Chondrocyte (in vitro differentiated cells): ENCODE measurements around the gene SHOC2. TPM values are rescaled to one million over a fixed set of nuclear protein-coding genes. Genes with fewer than 3 reads are reported as not detected.

Experiments
- DNase-seq: peaks from one replicate; pipeline ENCODE4 v3.0.0; 2021; ENCODE audit warnings: mixed read lengths, low spot score
- H3K27ac Mint-ChIP-seq: one replicate; pipeline ENCODE4 v1.8.0; 2021; ENCODE audit warnings: mild to moderate bottlenecking, moderate library complexity, mixed read lengths; ENCODE audit not compliant: unreplicated experiment
- H3K27me3 Mint-ChIP-seq: 2 replicates; pipeline ENCODE4 v1.8.0; 2021; ENCODE audit warnings: low read depth, mixed read lengths
- H3K36me3 Mint-ChIP-seq: 2 replicates; pipeline ENCODE4 v1.8.0; 2021; ENCODE audit warnings: low read depth, mixed read lengths
- H3K4me1 Mint-ChIP-seq: 2 replicates; pipeline ENCODE4 v1.8.0; 2021; ENCODE audit warnings: low read depth, mild to moderate bottlenecking, mixed read lengths
- H3K4me3 Mint-ChIP-seq: one replicate; pipeline ENCODE4 v1.8.0; 2021; ENCODE audit warnings: mild to moderate bottlenecking, moderate library complexity, mixed read lengths; ENCODE audit not compliant: unreplicated experiment
- H3K9me3 Mint-ChIP-seq: 2 replicates; pipeline ENCODE4 v1.8.0; 2021; ENCODE audit warnings: low read depth, mixed read lengths
- CTCF ChIP-seq: fragments of 200-600 bp; sonication (generic); IDR thresholded peaks from 2 replicates; pipeline ENCODE4 v1.5.0; 2021; ENCODE audit warnings: antibody characterized with exemption, mild to moderate bottlenecking, moderate library complexity
- total RNA-seq: library from RNA; stranded (reverse); gene quantifications from 3 replicates; pipeline ENCODE4 v1.2.1, GENCODE V29; 2021

The SHOC2 gene
- total RNA-seq, 1 donor from 2014 or later = 65.9 TPM

- TF ChIP-seq CTCF = no peak
- no peak for DNase-seq
- no peaks in the 10 kb centered on the region for H3K9me3 Mint-ChIP-seq
- no peak overlapping the region for H3K4me3 Mint-ChIP-seq
- H3K27ac Mint-ChIP-seq = no peak overlapping the region
- peaks cover 15% of the 10 kb centered on the region for H3K4me1 Mint-ChIP-seq
- H3K36me3 Mint-ChIP-seq = peaks cover 26% of the 10 kb centered on the region
- H3K27me3 Mint-ChIP-seq = no peaks in the 10 kb centered on the region
Observed at GRCh38 chr10:110892602-110893288, 26.7 kb upstream of the SHOC2 start.

- TF ChIP-seq CTCF = peak; percentile 87
- Mint-ChIP-seq H3K27ac (peak overlapping the region; percentile 55), H3K4me1 (peaks cover 23% of the 10 kb centered on the region), H3K9me3 (no peaks in the 10 kb centered on the region), H3K4me3 (no peak overlapping the region), H3K27me3 (no peaks in the 10 kb centered on the region), H3K36me3 (peaks cover 29% of the 10 kb centered on the region)
- no peak for DNase-seq
Observed at GRCh38 chr10:110893559-110894179, 25.7 kb upstream of the SHOC2 start.

- Mint-ChIP-seq H3K27ac (no peak overlapping the region), H3K4me1 (peaks cover 32% of the 10 kb centered on the region), H3K9me3 (no peaks in the 10 kb centered on the region), H3K4me3 (no peak overlapping the region), H3K27me3 (no peaks in the 10 kb centered on the region), H3K36me3 (peaks cover 22% of the 10 kb centered on the region)
- DNase-seq = no peak
- no peak for TF ChIP-seq CTCF
Observed at GRCh38 chr10:110897184-110897583, 22.2 kb upstream of the SHOC2 start.

- Mint-ChIP-seq H3K36me3 (peaks cover 28% of the 10 kb centered on the region), H3K4me1 (peaks cover 43% of the 10 kb centered on the region), H3K27ac (no peak overlapping the region), H3K4me3 (no peak overlapping the region), H3K27me3 (no peaks in the 10 kb centered on the region), H3K9me3 (no peaks in the 10 kb centered on the region)
- TF ChIP-seq CTCF = no peak
- DNase-seq = no peak
Observed at GRCh38 chr10:110898391-110898790, 21.0 kb upstream of the SHOC2 start.

- Mint-ChIP-seq H3K4me3 (no peak overlapping the region), H3K27ac (peak overlapping the region; percentile 36), H3K27me3 (no peaks in the 10 kb centered on the region), H3K36me3 (peaks cover 21% of the 10 kb centered on the region), H3K9me3 (no peaks in the 10 kb centered on the region), H3K4me1 (peaks cover 50% of the 10 kb centered on the region)
- TF ChIP-seq CTCF = no peak
- no peak for DNase-seq
Observed at GRCh38 chr10:110900983-110901382, 18.4 kb upstream of the SHOC2 start.
